Measurements from ENCODE around the gene KIF21B.

The KIF21B gene

GRCh38 chr1:201054091-201054543 is 30.6 kb upstream of the KIF21B start:
- intact Hi-C loops (cut with DNase I; ENCODE audit: low total_unique reads), result no loop called here

GRCh38 chr1:201053155-201053860 is 29.8 kb upstream of the KIF21B start:
- H3K4me3 ChIP-seq, result no peak overlapping the region
- H3K27me3 ChIP-seq, result no peaks in the 10 kb centered on the region
- intact Hi-C loops (cut with DNase I; ENCODE audit: low total_unique reads), result no loop called here
- no peaks in the 10 kb centered on the region for H3K9me3 ChIP-seq
- H3K36me3 ChIP-seq, result no peaks in the 10 kb centered on the region
- DNase-seq, result no peak
- no peak for TF ChIP-seq CTCF (IDR thresholded peaks at IDR 0.05)
- H3K4me1 ChIP-seq, result peaks cover 0 to 34% (median 31%) of the 10 kb centered on the region in 4 donors
- no peak overlapping the region for H3K27ac ChIP-seq

More at GRCh38 chr1:201054091-201054543, 30.6 kb upstream of the KIF21B start:
- DNase-seq, result no peak
- Histone ChIP-seq H3K4me1 (peaks cover 0 to 34% (median 31%) of the 10 kb centered on the region in 4 donors), H3K27ac (no peak overlapping the region), H3K27me3 (no peaks in the 10 kb centered on the region), H3K36me3 (no peaks in the 10 kb centered on the region), H3K9me3 (no peaks in the 10 kb centered on the region), H3K4me3 (no peak overlapping the region)
- TF ChIP-seq CTCF (IDR thresholded peaks at IDR 0.05), result no peak

- no peak overlapping the region for H3K4me3 ChIP-seq
These were observed 27.9 kb upstream of the KIF21B start for GRCh38 chr1:201051399-201051798.

GRCh38 chr1:201050515-201051277 is 27.2 kb upstream of the KIF21B start:
- Histone ChIP-seq H3K27ac (no peak overlapping the region), H3K9me3 (no peaks in the 10 kb centered on the region), H3K36me3 (no peaks in the 10 kb centered on the region), H3K4me1 (peaks cover 0 to 23% (median 21%) of the 10 kb centered on the region in 4 donors), H3K27me3 (no peaks in the 10 kb centered on the region), H3K4me3 (no peak overlapping the region)
- DNase-seq, result no peak
- TF ChIP-seq CTCF (IDR thresholded peaks at IDR 0.05), result no peak
- intact Hi-C loops (cut with DNase I; ENCODE audit: low total_unique reads), result no loop called here

More at GRCh38 chr1:201051399-201051798, 27.9 kb upstream of the KIF21B start:
- TF ChIP-seq CTCF (IDR thresholded peaks at IDR 0.05), result no peak
- H3K4me1 ChIP-seq, result peaks cover 0 to 30% (median 28%) of the 10 kb centered on the region in 4 donors
- DNase-seq, result no peak
- intact Hi-C loops (cut with DNase I; ENCODE audit: low total_unique reads), result no loop called here
- no peak overlapping the region for H3K27ac ChIP-seq
- H3K9me3 ChIP-seq, result no peaks in the 10 kb centered on the region
- H3K36me3 ChIP-seq, result no peaks in the 10 kb centered on the region
- H3K27me3 ChIP-seq, result no peaks in the 10 kb centered on the region

- Histone ChIP-seq H3K4me1 (peaks cover 0 to 9% (median 7%) of the 10 kb centered on the region in 4 donors), H3K9me3 (no peaks in the 10 kb centered on the region), H3K27me3 (no peaks in the 10 kb centered on the region), H3K36me3 (no peaks in the 10 kb centered on the region), H3K4me3 (no peak overlapping the region), H3K27ac (no peak overlapping the region)
- no peak for DNase-seq
- intact Hi-C loops (cut with DNase I; ENCODE audit: low total_unique reads), result no loop called here
- no peak for TF ChIP-seq CTCF (IDR thresholded peaks at IDR 0.05)
These were observed 25.8 kb upstream of the KIF21B start for GRCh38 chr1:201049248-201049831.

Data from tibial artery (tissue), 4 donors.